Karpas-422 (cell line): ENCODE results near the gene ETV3L. TPM values are rescaled to one million over a fixed set of nuclear protein-coding genes. Genes with fewer than 3 reads are reported as not detected.

ENCODE experiments used
- DNase-seq: peaks from one replicate; pipeline ENCODE4 v3.0.0-alpha.2; 2015
- H2AFZ ChIP-seq: fragments of 200-600 bp; sonication (generic); 2 replicates; pipeline ENCODE4 v1.6.1; 2014; ENCODE audit warnings: antibody characterized with exemption, low read length, mixed read lengths
- H3K27ac ChIP-seq: fragments of 200-600 bp; sonication (generic); 2 replicates; pipeline ENCODE4 v1.5.1; 2014; ENCODE audit warnings: mild to moderate bottlenecking, low read length, moderate library complexity
- H3K27me3 ChIP-seq: fragments of 200-600 bp; sonication (generic); 2 replicates; pipeline ENCODE4 v1.6.1; 2014; ENCODE audit warnings: low read length, mixed read lengths
- H3K36me3 ChIP-seq: fragments of 200-600 bp; sonication (generic); 2 replicates; pipeline ENCODE4 v1.6.1; 2014; ENCODE audit warnings: low read length, mixed read lengths; ENCODE audit not compliant: insufficient read depth
- H3K4me1 ChIP-seq: fragments of 200-600 bp; sonication (generic); 2 replicates; pipeline ENCODE4 v1.6.1; 2014; ENCODE audit warnings: mild to moderate bottlenecking, low read length, mixed read lengths
- H3K4me2 ChIP-seq: fragments of 200-600 bp; sonication (generic); 2 replicates; pipeline ENCODE4 v1.6.1; 2014; ENCODE audit warnings: low read length, low read depth, mild to moderate bottlenecking; ENCODE audit not compliant: poor library complexity, severe bottlenecking
- H3K4me3 ChIP-seq: fragments of 200-600 bp; sonication (generic); 2 replicates; pipeline ENCODE4 v1.5.1; 2014; ENCODE audit warnings: mild to moderate bottlenecking, antibody characterized with exemption, low read length, mixed read lengths
- H3K79me2 ChIP-seq: fragments of 200-600 bp; sonication (generic); 2 replicates; pipeline ENCODE4 v1.6.1; 2014; ENCODE audit warnings: mild to moderate bottlenecking, low read length, mixed read lengths
- H3K9ac ChIP-seq: fragments of 200-600 bp; sonication (generic); 2 replicates; pipeline ENCODE4 v1.6.0; 2014; ENCODE audit warnings: low read length
- H3K9me2 ChIP-seq: fragments of 200-600 bp; sonication (generic), shearing (Covaris generic); replicated peaks from 2 replicates; pipeline ENCODE4 v1.6.0; 2014; ENCODE audit warnings: mild to moderate bottlenecking, low read length, moderate library complexity; ENCODE audit not compliant: insufficient read depth
- H3K9me3 ChIP-seq: fragments of 300-700, 200-600 bp; sonication (generic); 2 replicates; pipeline ENCODE4 v1.6.1; 2014; ENCODE audit warnings: low read length, mixed read lengths
- H4K20me1 ChIP-seq: fragments of 200-600 bp; sonication (generic); 2 replicates; pipeline ENCODE4 v1.6.1; 2014; ENCODE audit warnings: mild to moderate bottlenecking, antibody characterized with exemption, low read length, low read depth; ENCODE audit not compliant: insufficient read depth
- total RNA-seq: library from RNA; depleted of rRNA; stranded (reverse); fragments of >200 nt; shearing (Covaris generic); gene quantifications from 2 replicates; pipeline ENCODE4 v1.2.3, GENCODE V29; 2014; ENCODE audit warnings: low replicate concordance

The ETV3L gene
- total RNA-seq, 1 experiment from 2014 or later: not detected

DNA sequence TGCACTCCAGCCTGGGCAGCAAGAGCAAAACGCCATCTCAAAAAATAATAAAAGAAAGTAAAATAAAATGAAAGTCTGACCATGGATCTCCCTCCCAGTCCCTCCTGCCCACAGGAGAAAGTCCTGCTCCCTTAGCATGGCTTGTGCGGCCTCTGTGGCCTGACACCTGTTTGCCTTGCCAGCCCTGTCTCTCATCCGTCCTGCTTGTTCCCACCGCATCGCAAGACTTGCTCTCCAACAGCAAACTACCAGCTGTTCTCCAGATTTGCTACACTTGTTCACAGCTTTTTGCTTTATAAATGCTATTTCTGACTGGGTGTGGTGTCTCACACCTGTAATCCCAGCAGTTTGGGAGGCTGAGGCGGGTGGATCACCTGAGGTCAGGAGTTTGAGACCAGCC is 2.7 kb downstream of the ETV3L start:
- DNase-seq: no peak
- H3K27ac ChIP-seq: no peak overlapping the region
- H3K4me3 ChIP-seq: no peak overlapping the region
- no peak overlapping the region for H3K9ac ChIP-seq
- H3K9me2 ChIP-seq: no peaks in the 10 kb centered on the region
- H3K9me3 ChIP-seq: no peaks in the 10 kb centered on the region
- H3K79me2 ChIP-seq: no peaks in the 10 kb centered on the region
- H3K4me2 ChIP-seq: no peak overlapping the region
- no peaks in the 10 kb centered on the region for H3K36me3 ChIP-seq
- H3K27me3 ChIP-seq: no peaks in the 10 kb centered on the region
- no peaks in the 10 kb centered on the region for H4K20me1 ChIP-seq
- H2AFZ ChIP-seq: no peak overlapping the region
- H3K4me1 ChIP-seq: no peaks in the 10 kb centered on the region

DNA sequence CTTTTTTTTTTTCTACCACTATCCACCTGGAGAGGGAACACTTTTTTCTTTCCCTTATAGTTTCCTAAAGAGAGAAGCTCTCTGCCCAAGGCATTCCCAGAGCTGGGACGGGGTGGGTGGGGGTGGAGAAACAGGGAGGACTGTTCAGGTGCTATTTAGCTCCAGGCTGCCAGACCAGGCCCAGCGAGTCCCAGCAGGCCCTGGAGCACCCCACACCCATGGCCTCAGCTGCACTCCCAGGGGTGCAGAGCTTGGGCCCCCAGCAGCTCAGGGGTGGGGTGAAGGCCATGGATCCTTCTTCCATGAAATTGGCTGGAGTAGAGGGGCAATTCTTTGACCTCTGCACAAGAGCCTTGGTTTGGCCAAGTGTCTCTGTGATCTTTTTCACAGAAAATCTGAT is 4.1 kb downstream of the ETV3L start:
- Histone ChIP-seq H3K4me2 (no peak overlapping the region), H3K4me1 (no peaks in the 10 kb centered on the region), H3K9me3 (no peaks in the 10 kb centered on the region), H3K4me3 (no peak overlapping the region), H3K36me3 (no peaks in the 10 kb centered on the region), H3K9ac (no peak overlapping the region), H3K27me3 (no peaks in the 10 kb centered on the region), H3K79me2 (no peaks in the 10 kb centered on the region), H3K27ac (no peak overlapping the region), H4K20me1 (no peaks in the 10 kb centered on the region), H3K9me2 (no peaks in the 10 kb centered on the region), H2AFZ (no peak overlapping the region)
- DNase-seq: no peak

DNA sequence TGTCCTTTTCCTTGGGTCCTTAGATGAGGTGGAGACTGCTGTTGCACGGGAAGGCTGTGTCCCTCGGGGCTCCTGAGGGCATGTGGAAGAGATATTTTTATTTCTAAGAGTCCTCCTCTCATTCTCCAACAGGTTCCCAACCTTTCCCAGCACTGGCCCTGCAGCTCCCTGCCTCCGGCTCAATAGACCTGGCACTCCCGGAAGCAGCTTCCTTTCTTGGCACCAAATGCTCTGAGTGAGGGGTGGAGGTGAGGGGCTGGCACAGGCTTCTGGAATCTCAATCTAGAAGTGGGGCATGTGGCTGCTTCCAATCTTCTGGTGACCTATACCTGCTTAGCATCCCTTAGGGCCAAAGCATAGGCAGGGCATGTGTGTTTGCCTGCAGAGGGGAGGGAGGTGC is 4.5 kb downstream of the ETV3L start:
- Histone ChIP-seq H3K4me2 (no peak overlapping the region), H3K79me2 (no peaks in the 10 kb centered on the region), H3K36me3 (no peaks in the 10 kb centered on the region), H3K27ac (no peak overlapping the region), H2AFZ (no peak overlapping the region), H3K9ac (no peak overlapping the region), H3K4me1 (no peaks in the 10 kb centered on the region), H3K9me2 (no peaks in the 10 kb centered on the region), H3K4me3 (no peak overlapping the region), H4K20me1 (no peaks in the 10 kb centered on the region), H3K9me3 (no peaks in the 10 kb centered on the region), H3K27me3 (no peaks in the 10 kb centered on the region)
- no peak for DNase-seq

DNA sequence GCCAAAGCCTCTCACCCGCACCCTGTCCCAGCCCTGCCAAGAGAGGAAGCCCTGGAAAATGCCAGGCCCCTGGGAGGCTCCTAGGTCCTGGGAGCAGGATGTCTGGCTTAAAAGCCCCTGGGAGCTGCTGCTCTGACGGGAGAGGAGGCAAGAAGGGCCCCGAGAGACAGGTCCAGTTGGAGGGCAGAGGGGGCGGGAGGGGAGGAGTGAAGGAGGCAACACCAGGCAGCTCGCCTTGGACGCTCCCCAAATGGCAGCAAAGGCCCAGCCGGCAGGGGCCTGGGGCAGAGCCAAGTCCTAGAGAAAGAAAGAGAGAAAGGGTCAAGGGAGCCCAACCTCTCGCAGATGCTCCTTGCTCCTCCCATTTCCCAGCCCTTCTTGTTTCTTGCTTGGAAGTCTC is 6.8 kb downstream of the ETV3L start:
- Histone ChIP-seq H3K27ac (no peak overlapping the region), H3K4me3 (no peak overlapping the region), H2AFZ (no peak overlapping the region), H3K9ac (no peak overlapping the region), H3K9me2 (no peaks in the 10 kb centered on the region), H3K4me1 (no peaks in the 10 kb centered on the region), H3K36me3 (no peaks in the 10 kb centered on the region), H3K4me2 (no peak overlapping the region), H4K20me1 (no peaks in the 10 kb centered on the region), H3K9me3 (no peaks in the 10 kb centered on the region), H3K79me2 (no peaks in the 10 kb centered on the region), H3K27me3 (no peaks in the 10 kb centered on the region)
- DNase-seq: no peak

DNA sequence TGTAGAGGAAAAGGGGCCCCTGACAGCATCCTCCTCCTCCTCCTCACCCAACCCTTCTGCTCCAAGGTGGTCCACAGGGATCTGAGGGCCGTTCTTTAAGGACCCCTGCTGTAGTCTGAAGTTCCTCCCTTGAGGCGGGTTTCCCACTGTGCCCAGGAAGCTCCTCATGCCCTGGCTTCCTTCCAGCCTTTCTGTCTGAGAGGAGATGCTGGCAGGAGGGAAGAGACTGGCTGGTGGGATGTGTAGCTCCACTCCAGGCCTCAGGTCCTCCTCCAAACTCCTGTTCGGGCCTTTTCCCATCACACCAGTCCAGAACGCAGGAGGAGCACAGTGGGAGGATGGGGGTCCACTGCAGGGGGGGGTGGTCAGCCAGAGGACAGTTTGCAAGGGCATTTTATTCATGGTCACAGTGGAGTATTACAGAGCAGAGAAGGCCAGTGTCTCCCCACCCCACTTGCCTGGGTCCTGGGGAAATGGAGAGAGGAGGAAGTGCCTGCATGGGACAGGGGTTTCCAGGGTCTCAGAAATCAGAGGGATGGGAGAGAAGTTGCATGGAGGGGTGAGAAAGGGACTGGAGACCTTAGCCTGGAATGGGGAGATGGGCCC is 7.8 kb downstream of the ETV3L start:
- Histone ChIP-seq H3K4me3 (no peak overlapping the region), H3K9ac (no peak overlapping the region), H3K4me2 (no peak overlapping the region), H3K27ac (no peak overlapping the region), H3K36me3 (no peaks in the 10 kb centered on the region), H3K9me2 (no peaks in the 10 kb centered on the region), H3K79me2 (no peaks in the 10 kb centered on the region), H3K9me3 (no peaks in the 10 kb centered on the region), H2AFZ (no peak overlapping the region), H3K27me3 (no peaks in the 10 kb centered on the region), H3K4me1 (no peaks in the 10 kb centered on the region), H4K20me1 (no peaks in the 10 kb centered on the region)
- DNase-seq: no peak

DNA sequence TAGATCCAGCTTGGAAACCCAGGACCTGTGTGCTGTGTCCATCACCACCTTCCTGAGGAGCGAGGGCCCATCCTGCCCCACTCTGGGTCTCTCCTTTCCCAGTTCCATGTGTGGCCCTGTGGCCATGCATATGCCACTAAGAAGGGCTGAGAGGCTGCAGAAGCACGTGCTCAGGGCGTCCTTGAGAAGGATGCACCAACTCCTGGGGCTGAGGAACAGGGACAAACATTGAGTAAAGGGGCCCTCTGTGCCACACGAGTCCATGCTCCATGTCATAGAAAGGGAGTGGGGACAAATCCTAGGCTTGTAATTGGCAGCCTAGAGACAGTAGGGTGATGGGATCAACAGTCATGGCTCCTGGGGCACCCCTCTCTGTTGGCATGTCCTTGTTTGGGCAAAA is 8.4 kb downstream of the ETV3L start:
- H3K27me3 ChIP-seq: no peaks in the 10 kb centered on the region
- no peak overlapping the region for H3K4me2 ChIP-seq
- H3K9me3 ChIP-seq: no peaks in the 10 kb centered on the region
- no peaks in the 10 kb centered on the region for H4K20me1 ChIP-seq
- H3K27ac ChIP-seq: no peak overlapping the region
- H3K9me2 ChIP-seq: no peaks in the 10 kb centered on the region
- no peaks in the 10 kb centered on the region for H3K4me1 ChIP-seq
- no peaks in the 10 kb centered on the region for H3K36me3 ChIP-seq
- H2AFZ ChIP-seq: no peak overlapping the region
- no peaks in the 10 kb centered on the region for H3K79me2 ChIP-seq
- no peak overlapping the region for H3K4me3 ChIP-seq
- H3K9ac ChIP-seq: no peak overlapping the region
- no peak for DNase-seq

DNA sequence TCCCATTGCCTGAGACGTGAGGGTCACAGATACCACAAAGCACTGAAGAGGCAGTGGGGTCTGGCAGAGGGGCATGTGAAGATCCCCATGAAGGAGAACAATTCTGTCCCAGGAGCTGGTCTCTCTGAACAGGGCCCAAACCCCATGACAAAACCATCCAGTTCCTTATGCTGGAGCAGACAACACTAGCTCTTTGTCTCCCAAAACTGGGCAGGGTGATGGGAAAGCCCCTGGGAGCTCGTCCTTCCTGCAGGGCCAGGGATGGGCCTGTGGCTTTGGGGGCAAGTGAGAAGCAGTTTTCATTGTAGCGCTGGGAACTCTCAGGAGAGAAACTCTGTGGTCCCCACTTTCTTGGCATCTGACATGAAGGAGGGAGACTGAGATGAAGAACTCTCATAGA is 8.8 kb downstream of the ETV3L start:
- Histone ChIP-seq H3K36me3 (no peaks in the 10 kb centered on the region), H3K4me1 (no peaks in the 10 kb centered on the region), H3K9me2 (no peaks in the 10 kb centered on the region), H3K4me2 (no peak overlapping the region), H3K27ac (no peak overlapping the region), H3K79me2 (no peaks in the 10 kb centered on the region), H3K27me3 (no peaks in the 10 kb centered on the region), H4K20me1 (no peaks in the 10 kb centered on the region), H3K9ac (no peak overlapping the region), H3K9me3 (no peaks in the 10 kb centered on the region), H3K4me3 (no peak overlapping the region), H2AFZ (no peak overlapping the region)
- DNase-seq: no peak

DNA sequence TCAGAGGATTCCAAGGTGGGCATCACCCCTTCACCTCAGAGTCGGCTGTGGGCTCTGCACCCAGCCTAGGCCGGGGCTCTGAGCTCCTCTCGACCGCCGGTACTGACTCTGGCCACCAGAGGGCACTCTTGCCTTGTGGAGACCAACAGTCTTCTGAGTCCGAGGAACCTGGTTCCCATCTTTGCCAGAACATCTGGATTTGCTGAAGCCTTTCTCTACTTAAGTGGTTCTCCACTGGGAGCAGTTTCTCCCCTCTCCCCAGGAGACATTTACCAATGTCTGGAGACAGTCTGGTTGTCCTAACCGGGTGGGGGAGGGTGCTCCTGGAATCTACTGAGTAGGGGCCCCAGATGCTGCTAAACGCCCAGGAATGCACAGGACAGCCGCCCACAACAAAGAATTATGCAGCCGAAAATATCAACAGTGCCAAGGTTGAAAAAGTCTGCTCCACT is 9.4 kb downstream of the ETV3L start:
- Histone ChIP-seq H3K36me3 (no peaks in the 10 kb centered on the region), H3K4me1 (no peaks in the 10 kb centered on the region), H3K4me3 (no peak overlapping the region), H3K79me2 (no peaks in the 10 kb centered on the region), H2AFZ (no peak overlapping the region), H3K9me2 (no peaks in the 10 kb centered on the region), H3K27me3 (no peaks in the 10 kb centered on the region), H3K4me2 (no peak overlapping the region), H3K9ac (no peak overlapping the region), H4K20me1 (no peaks in the 10 kb centered on the region), H3K9me3 (no peaks in the 10 kb centered on the region), H3K27ac (no peak overlapping the region)
- DNase-seq: peak; percentile 92

DNA sequence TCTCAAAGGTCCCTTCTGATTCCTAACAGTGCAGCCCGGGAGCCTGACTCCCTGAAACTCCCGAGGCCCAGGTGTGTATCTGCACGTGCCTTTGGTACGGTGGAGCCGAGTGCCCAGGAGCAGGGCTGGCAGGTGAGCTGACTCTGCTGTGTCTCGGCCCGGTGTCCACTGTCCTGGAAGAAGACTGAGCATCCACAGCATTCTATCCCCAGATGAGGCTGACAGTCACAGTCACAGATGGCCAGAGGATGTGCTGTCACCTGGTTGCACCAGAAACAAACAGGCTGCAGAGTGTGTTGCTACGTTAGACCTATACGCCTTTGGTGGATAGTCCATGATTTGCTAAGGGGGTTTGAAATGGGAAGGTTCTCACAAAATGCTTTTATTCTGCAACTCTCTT is 9.8 kb downstream of the ETV3L start:
- H3K4me2 ChIP-seq: no peak overlapping the region
- no peaks in the 10 kb centered on the region for H3K9me3 ChIP-seq
- H3K79me2 ChIP-seq: no peaks in the 10 kb centered on the region
- no peak overlapping the region for H2AFZ ChIP-seq
- H3K36me3 ChIP-seq: no peaks in the 10 kb centered on the region
- no peaks in the 10 kb centered on the region for H3K9me2 ChIP-seq
- H3K27me3 ChIP-seq: no peaks in the 10 kb centered on the region
- no peak overlapping the region for H3K4me3 ChIP-seq
- H3K9ac ChIP-seq: no peak overlapping the region
- DNase-seq: no peak
- no peaks in the 10 kb centered on the region for H3K4me1 ChIP-seq
- no peaks in the 10 kb centered on the region for H4K20me1 ChIP-seq
- no peak overlapping the region for H3K27ac ChIP-seq
